Liver (tissue), 9 donors: ENCODE data around the gene RDX. TPM values are rescaled to one million over a fixed set of nuclear protein-coding genes. Genes with fewer than 3 reads are reported as not detected.

Experiments
- DNase-seq: peaks from one replicate; pipeline ENCODE4 v3.0.0-alpha.2; 2017; ENCODE audit warnings: low spot score
- H3K27ac ChIP-seq, 2 donors: one replicate each; pipeline ENCODE4 v1.7.0; 2013; ENCODE audit warnings: inconsistent platforms in 2 of 2, low read length in 2 of 2, control low read depth in 1 of 2, low read depth in 1 of 2, mild to moderate bottlenecking in 1 of 2
- H3K27me3 ChIP-seq, 4 donors: one replicate each; pipeline versions ENCODE4 v1.6.1 to v1.7.0; 2013; ENCODE audit warnings: low read length in 3 of 4, inconsistent platforms in 1 of 4, mild to moderate bottlenecking in 1 of 4, moderate library complexity in 1 of 4; ENCODE audit not compliant: control insufficient read depth in 4 of 4, insufficient read depth in 4 of 4
- H3K36me3 ChIP-seq, 4 donors: one replicate each; pipeline versions ENCODE4 v1.6.1 to v1.7.0; 2013; ENCODE audit warnings: low read length in 3 of 4, mild to moderate bottlenecking in 3 of 4, low read depth in 1 of 4, moderate library complexity in 1 of 4; ENCODE audit not compliant: control insufficient read depth in 4 of 4, insufficient read depth in 3 of 4
- H3K4me1 ChIP-seq, 4 donors: one replicate each; pipeline versions ENCODE4 v1.6.1 to v1.7.0; 2013; ENCODE audit warnings: low read length in 3 of 4, mild to moderate bottlenecking in 3 of 4, moderate library complexity in 1 of 4; ENCODE audit not compliant: control insufficient read depth in 4 of 4, insufficient read depth in 4 of 4
- H3K4me3 ChIP-seq, 3 donors: one replicate each; pipeline versions ENCODE4 v1.6.1 to v1.7.0; 2013; ENCODE audit warnings: low read length in 3 of 3, control low read depth in 1 of 3, low read depth in 1 of 3, mild to moderate bottlenecking in 1 of 3
- H3K9ac ChIP-seq, 2 donors: one replicate each; pipeline ENCODE4 v1.7.0; 2013; ENCODE audit warnings: low read length in 2 of 2, mild to moderate bottlenecking in 2 of 2, moderate library complexity in 2 of 2, control low read depth in 1 of 2, low read depth in 1 of 2
- H3K9me3 ChIP-seq, 4 donors: one replicate each; pipeline versions ENCODE4 v1.6.1 to v1.7.0; 2013; ENCODE audit warnings: low read length in 3 of 4; ENCODE audit not compliant: control insufficient read depth in 4 of 4
- EGR1 ChIP-seq, 2 donors: IDR thresholded peaks; 2 replicates each; pipeline ENCODE4 v1.6.1; 2016 to 2018; ENCODE audit warnings: antibody characterized with exemption in 2 of 2, low read depth in 2 of 2
- FOXA1 ChIP-seq: IDR thresholded peaks from 2 replicates; pipeline ENCODE4 v1.6.1; 2016; ENCODE audit warnings: antibody characterized with exemption
- FOXA2 ChIP-seq: IDR thresholded peaks from 2 replicates; pipeline ENCODE4 v1.6.1; 2016; ENCODE audit warnings: antibody characterized with exemption
- HNF4G ChIP-seq: IDR thresholded peaks from 2 replicates; pipeline ENCODE4 v1.6.1; 2016; ENCODE audit warnings: antibody characterized with exemption
- JUND ChIP-seq, 2 donors: IDR thresholded peaks; 2 replicates each; pipeline ENCODE4 v1.6.1; 2016; ENCODE audit warnings: antibody characterized with exemption in 2 of 2
- NR2F2 ChIP-seq: IDR thresholded peaks from 2 replicates; pipeline ENCODE4 v1.6.1; 2016; ENCODE audit warnings: antibody characterized with exemption
- RXRA ChIP-seq, 2 donors: IDR thresholded peaks; 2 replicates each; pipeline ENCODE4 v1.6.1; 2017 to 2018; ENCODE audit warnings: antibody characterized with exemption in 2 of 2, mild to moderate bottlenecking in 1 of 2
- SP1 ChIP-seq: IDR thresholded peaks from 2 replicates; pipeline ENCODE4 v1.6.1; 2018; ENCODE audit warnings: antibody characterized with exemption, mild to moderate bottlenecking
- YY1 ChIP-seq: IDR thresholded peaks from 2 replicates; pipeline ENCODE4 v1.6.1; 2016; ENCODE audit warnings: antibody characterized with exemption, mild to moderate bottlenecking
- WGBS: extraction: QIAGEN DNeasy Blood & Tissue Kit; methylation state at CpG from one replicate; pipeline ENCODE4 v1.1.7; 2013; 5-methylcytosine and 5-hydroxymethylcytosine counted together
- polyA plus RNA-seq, 2 donors: library from polyadenylated mRNA; stranded (reverse) in 1 of 2; unstranded in 1 of 2; fragments of 200-250 nt in 1 of 2; fragments of >200 nt in 1 of 2; fragmentation: Nextera tagmentation in 1 of 2; extraction: Ambion mirVana in 1 of 2; gene quantifications; one replicate each; pipeline versions ENCODE4 v1.2.1 to v1.2.3, GENCODE V29; 2013 to 2015
- total RNA-seq, 2 donors: library from RNA; depleted of rRNA; stranded (reverse); fragments of >200 nt; gene quantifications; one replicate each; pipeline ENCODE4 v1.2.3, GENCODE V29; 2014
- TF ChIP-seq, protein P1 (sequence below): IDR thresholded peaks from 2 replicates; pipeline ENCODE4 v1.6.1; 2016; ENCODE audit warnings: antibody characterized with exemption, mild to moderate bottlenecking
- TF ChIP-seq, protein P2 (sequence below): IDR thresholded peaks from 2 replicates; pipeline ENCODE4 v1.6.1; 2016; ENCODE audit warnings: antibody characterized with exemption
- TF ChIP-seq, protein P3 (sequence below): IDR thresholded peaks from 2 replicates; pipeline ENCODE4 v1.6.1; 2016; ENCODE audit warnings: antibody characterized with exemption
- TF ChIP-seq, protein P4 (sequence below): fragments of 150-350 bp; IDR thresholded peaks from 2 replicates; pipeline ENCODE4 v1.5.1; 2017; ENCODE audit warnings: improper control_type of control experiment, low read depth, low read length; ENCODE audit not compliant: missing input control
- donor health status: healthy.
- donor health status: healthy.
- donor health status: healthy.
- donor health status: healthy.
- donor health status: healthy.

RDX gene
- total and polyA plus RNA-seq, 4 donors = 19.9 to 116 (median 53.9) TPM

DNA sequence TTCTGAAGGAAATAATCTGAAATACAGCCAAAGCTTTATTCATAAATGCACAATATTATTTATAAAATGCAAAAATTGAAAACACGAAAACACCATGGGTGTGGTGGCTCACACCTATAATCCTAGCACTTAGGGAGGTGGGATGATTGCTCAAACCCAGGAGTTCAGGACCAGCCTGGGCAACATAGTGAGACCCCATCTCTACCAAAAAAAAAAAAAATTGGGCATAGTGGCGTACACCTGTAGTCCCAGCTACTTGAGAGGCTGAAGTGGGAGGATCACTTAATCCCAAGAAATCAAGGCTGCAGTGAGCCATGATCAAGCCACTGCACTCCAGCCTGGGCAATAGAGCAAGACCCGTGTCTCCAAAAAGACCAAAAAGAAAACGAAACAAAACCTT, 5.2 kb upstream of the RDX start (continued):
- no peak for TF ChIP-seq HNF4G

DNA sequence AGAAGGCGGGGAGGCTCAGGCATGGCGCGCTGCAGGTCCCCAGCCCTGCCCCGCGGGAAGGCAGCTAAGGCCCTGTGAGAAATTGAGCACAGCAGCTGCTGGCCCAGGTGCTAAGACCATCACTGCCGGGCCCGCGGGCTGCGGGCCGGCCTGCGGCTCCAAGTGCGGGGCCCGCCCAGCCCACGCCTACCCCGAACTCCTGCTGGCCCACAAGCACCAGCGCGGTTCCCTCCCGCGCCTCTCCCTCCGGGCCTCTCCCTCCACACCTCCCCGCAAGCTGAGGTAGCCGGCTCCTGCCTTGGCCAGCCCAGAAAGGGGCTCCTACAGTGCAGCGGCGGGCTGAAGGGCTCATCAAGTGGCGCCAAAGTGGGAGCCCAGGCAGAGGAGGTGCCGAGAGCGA, 4.6 kb upstream of the RDX start:
- Histone ChIP-seq H3K9ac (no peak overlapping the region), H3K36me3 (no peaks in the 10 kb centered on the region), H3K27me3 (no peaks in the 10 kb centered on the region), H3K27ac (no peak overlapping the region), H3K4me1 (peaks cover 2 to 18% (median 15%) of the 10 kb centered on the region in 4 donors), H3K9me3 (no peaks in the 10 kb centered on the region), H3K4me3 (no peak overlapping the region)
- DNase-seq = no peak
- no peak for TF ChIP-seq FOXA1
- no peak for TF ChIP-seq SP1
- TF ChIP-seq HNF4G = no peak
- no peak for TF ChIP-seq NR2F2
- WGBS = 98% methylated on average over 27 of the region's 27 CpGs

DNA sequence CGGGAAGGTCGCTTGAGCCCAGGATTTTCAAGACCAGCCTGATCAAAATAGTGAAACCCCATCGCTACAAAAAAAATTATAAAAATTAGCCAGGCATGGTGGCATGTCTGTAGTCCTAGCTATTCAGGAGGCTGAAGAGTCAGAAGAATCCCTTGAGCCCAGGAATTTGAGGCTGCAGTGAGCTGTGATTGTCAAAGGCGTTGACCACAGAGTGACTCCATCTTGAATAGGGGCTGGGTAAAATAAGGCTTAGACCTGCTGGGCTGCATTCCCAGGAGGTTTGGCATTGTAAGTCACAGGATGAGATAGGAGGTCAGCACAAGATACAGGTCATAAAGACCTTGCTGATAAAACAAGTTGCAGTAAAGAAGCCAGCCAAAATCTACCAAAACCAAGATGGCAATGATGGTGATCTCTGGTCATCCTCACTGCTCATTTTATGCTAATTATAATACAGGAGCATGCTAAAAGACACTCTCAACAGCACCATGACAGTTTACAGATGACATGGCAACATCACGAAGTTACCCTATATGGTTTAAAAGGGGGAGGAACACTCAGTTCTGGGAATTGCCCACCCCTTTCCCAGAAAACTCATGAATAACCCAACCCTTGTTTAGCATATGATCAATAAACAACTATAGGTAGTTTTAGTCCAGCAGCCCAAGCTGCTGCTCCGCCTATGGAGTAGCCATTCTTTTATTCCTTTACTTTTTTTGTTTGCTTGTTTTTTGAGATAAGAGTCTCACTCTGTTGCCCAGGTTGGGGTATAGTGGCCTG, 2.8 kb upstream of the RDX start:
- H3K9me3 ChIP-seq = no peaks in the 10 kb centered on the region
- H3K36me3 ChIP-seq = no peaks in the 10 kb centered on the region
- 94% methylated on average over 6 of the region's 6 CpGs for WGBS
- DNase-seq = no peak
- no peak for TF ChIP-seq RXRA (IDR thresholded peaks at IDR 0.05)
- TF ChIP-seq, protein P1, sequence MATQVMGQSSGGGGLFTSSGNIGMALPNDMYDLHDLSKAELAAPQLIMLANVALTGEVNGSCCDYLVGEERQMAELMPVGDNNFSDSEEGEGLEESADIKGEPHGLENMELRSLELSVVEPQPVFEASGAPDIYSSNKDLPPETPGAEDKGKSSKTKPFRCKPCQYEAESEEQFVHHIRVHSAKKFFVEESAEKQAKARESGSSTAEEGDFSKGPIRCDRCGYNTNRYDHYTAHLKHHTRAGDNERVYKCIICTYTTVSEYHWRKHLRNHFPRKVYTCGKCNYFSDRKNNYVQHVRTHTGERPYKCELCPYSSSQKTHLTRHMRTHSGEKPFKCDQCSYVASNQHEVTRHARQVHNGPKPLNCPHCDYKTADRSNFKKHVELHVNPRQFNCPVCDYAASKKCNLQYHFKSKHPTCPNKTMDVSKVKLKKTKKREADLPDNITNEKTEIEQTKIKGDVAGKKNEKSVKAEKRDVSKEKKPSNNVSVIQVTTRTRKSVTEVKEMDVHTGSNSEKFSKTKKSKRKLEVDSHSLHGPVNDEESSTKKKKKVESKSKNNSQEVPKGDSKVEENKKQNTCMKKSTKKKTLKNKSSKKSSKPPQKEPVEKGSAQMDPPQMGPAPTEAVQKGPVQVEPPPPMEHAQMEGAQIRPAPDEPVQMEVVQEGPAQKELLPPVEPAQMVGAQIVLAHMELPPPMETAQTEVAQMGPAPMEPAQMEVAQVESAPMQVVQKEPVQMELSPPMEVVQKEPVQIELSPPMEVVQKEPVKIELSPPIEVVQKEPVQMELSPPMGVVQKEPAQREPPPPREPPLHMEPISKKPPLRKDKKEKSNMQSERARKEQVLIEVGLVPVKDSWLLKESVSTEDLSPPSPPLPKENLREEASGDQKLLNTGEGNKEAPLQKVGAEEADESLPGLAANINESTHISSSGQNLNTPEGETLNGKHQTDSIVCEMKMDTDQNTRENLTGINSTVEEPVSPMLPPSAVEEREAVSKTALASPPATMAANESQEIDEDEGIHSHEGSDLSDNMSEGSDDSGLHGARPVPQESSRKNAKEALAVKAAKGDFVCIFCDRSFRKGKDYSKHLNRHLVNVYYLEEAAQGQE = no peak
- no peak for TF ChIP-seq YY1
- no peaks in the 10 kb centered on the region for H3K27me3 ChIP-seq
- no peak overlapping the region for H3K9ac ChIP-seq
- peaks cover 2 to 25% (median 19%) of the 10 kb centered on the region in 4 donors for H3K4me1 ChIP-seq
- no peak overlapping the region for H3K4me3 ChIP-seq
- H3K27ac ChIP-seq = no peak overlapping the region

DNA sequence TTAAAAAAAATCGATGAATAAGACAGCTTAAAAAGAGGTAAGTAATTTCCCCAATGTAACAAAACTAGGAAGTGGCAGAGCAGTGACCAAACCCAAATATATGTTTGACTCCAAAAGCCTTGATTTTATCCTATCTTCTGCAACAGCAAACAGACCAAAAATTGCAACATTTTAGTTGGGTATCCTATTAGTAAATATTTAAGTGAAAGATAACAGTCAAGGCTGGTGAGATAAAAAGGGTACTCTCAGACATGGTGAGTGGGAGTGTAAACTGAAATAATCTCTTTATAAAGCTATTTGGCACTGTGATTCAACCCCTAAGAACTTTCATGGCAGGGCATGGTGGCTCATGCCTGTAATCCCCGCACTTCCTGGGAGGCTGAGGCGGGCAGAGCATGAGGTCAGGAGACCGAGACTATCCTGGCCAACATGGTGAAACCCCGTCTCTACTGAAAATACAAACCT, 1.9 kb upstream of the RDX start:
- Histone ChIP-seq H3K4me1 (peaks cover 2 to 30% (median 21%) of the 10 kb centered on the region in 4 donors), H3K27ac (peak overlapping the region in 1 of 2 donors; percentile 35), H3K27me3 (no peaks in the 10 kb centered on the region), H3K36me3 (no peaks in the 10 kb centered on the region), H3K9me3 (no peaks in the 10 kb centered on the region), H3K4me3 (no peak overlapping the region), H3K9ac (no peak overlapping the region)
- DNase-seq = no peak
- WGBS = 31% methylated on average over 5 of the region's 5 CpGs
- TF ChIP-seq SP1 = peak; percentile 21
- TF ChIP-seq, protein P2, sequence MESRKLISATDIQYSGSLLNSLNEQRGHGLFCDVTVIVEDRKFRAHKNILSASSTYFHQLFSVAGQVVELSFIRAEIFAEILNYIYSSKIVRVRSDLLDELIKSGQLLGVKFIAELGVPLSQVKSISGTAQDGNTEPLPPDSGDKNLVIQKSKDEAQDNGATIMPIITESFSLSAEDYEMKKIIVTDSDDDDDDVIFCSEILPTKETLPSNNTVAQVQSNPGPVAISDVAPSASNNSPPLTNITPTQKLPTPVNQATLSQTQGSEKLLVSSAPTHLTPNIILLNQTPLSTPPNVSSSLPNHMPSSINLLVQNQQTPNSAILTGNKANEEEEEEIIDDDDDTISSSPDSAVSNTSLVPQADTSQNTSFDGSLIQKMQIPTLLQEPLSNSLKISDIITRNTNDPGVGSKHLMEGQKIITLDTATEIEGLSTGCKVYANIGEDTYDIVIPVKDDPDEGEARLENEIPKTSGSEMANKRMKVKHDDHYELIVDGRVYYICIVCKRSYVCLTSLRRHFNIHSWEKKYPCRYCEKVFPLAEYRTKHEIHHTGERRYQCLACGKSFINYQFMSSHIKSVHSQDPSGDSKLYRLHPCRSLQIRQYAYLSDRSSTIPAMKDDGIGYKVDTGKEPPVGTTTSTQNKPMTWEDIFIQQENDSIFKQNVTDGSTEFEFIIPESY = peak; percentile 9
- no peak for TF ChIP-seq NR2F2
- no peak for TF ChIP-seq FOXA1
- TF ChIP-seq FOXA2 = peak; percentile 21
- TF ChIP-seq JUND (IDR thresholded peaks at IDR 0.05) = no peak
- TF ChIP-seq, protein P3, sequence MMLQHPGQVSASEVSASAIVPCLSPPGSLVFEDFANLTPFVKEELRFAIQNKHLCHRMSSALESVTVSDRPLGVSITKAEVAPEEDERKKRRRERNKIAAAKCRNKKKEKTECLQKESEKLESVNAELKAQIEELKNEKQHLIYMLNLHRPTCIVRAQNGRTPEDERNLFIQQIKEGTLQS = no peak
- TF ChIP-seq EGR1 (IDR thresholded peaks at IDR 0.05; ENCODE audit: low read depth in 2 of 2) = peak; percentile 18 to 23
- TF ChIP-seq, protein P1 = no peak
- TF ChIP-seq, protein P4, sequence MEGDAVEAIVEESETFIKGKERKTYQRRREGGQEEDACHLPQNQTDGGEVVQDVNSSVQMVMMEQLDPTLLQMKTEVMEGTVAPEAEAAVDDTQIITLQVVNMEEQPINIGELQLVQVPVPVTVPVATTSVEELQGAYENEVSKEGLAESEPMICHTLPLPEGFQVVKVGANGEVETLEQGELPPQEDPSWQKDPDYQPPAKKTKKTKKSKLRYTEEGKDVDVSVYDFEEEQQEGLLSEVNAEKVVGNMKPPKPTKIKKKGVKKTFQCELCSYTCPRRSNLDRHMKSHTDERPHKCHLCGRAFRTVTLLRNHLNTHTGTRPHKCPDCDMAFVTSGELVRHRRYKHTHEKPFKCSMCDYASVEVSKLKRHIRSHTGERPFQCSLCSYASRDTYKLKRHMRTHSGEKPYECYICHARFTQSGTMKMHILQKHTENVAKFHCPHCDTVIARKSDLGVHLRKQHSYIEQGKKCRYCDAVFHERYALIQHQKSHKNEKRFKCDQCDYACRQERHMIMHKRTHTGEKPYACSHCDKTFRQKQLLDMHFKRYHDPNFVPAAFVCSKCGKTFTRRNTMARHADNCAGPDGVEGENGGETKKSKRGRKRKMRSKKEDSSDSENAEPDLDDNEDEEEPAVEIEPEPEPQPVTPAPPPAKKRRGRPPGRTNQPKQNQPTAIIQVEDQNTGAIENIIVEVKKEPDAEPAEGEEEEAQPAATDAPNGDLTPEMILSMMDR = no peak
- no peak for TF ChIP-seq HNF4G
- TF ChIP-seq YY1 = peak; percentile 48
